Duodenal mucosa (tissue), 2 donors: Measurements from ENCODE around the gene BLM.
"Not testable (repeated sequence)": the region's sequence is repeated elsewhere in the genome, so short reads cannot be mapped to it uniquely, and the experiment has no call there.

Source experiments
- H3K27ac ChIP-seq: one replicate; pipeline ENCODE4 v1.7.0; 2013; ENCODE audit warnings: low read depth, low read length
- H3K27me3 ChIP-seq, 2 donors: one replicate each; pipeline ENCODE4 v1.7.0; 2013; ENCODE audit warnings: low read length in 2 of 2, control low read depth in 1 of 2; ENCODE audit not compliant: insufficient read depth in 2 of 2, control insufficient read depth in 1 of 2
- H3K36me3 ChIP-seq, 2 donors: one replicate each; pipeline ENCODE4 v1.7.0; 2013; ENCODE audit warnings: low read length in 2 of 2, control low read depth in 1 of 2; ENCODE audit not compliant: insufficient read depth in 2 of 2, control insufficient read depth in 1 of 2
- H3K4me1 ChIP-seq, 2 donors: one replicate each; pipeline ENCODE4 v1.7.0; 2013; ENCODE audit warnings: low read length in 2 of 2, control low read depth in 1 of 2; ENCODE audit not compliant: insufficient read depth in 2 of 2, control insufficient read depth in 1 of 2
- H3K4me3 ChIP-seq, 2 donors: one replicate each; pipeline ENCODE4 v1.7.0; 2013; ENCODE audit warnings: low read length in 2 of 2, low read depth in 1 of 2
- H3K9ac ChIP-seq, 2 donors: one replicate each; pipeline ENCODE4 v1.7.0; 2013; ENCODE audit warnings: low read length in 2 of 2, low read depth in 1 of 2
- H3K9me3 ChIP-seq, 2 donors: one replicate each; pipeline ENCODE4 v1.7.0; 2013; ENCODE audit warnings: low read length in 2 of 2, control low read depth in 1 of 2; ENCODE audit not compliant: control insufficient read depth in 1 of 2

The BLM gene

DNA sequence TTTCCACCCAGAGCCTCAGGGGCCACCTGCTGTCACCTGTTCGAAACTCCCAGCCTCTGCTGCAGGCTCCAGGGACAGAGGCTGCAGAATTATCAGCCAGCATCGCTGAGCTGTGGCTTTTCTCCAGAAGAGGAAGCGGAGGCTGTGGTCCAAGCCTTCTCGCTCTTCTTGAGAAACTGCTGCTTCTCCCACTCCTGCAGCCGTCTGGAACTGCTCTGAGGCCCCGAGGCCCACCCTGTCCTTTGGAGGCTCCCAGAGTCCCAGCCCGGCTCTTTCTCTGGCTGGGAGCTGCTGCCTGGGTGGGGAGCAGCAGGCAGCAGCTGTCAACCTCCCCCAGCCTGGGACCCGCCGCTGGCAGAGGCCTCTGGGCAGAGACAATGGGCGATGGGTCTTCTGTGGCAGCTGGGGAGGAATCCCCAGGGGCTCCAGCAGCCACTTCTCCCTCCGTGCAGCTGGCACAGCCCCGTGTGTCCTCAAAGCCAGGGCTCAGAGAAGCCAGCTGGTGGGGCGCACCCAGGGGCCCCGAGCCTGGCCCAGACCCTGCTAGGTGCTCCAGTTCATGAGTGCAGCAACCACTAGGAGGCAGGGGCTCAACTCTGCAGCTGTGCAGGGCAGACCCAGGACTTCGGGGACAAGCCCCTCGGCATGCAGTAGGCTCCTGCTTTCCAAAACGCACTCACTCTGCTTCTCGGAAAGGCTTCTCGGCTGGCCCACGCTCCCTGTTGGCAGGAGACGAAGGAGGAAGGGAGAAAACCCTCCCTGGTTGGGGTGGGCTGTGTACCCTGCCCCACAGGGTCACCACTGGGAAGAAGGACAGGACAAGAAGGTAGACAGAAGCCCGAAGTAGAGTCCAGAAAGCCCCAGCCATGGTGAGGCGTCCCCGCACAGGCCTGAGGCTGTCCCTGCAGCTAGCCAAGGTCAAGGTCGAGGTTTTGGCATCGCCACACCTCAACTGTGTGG lies 101.4 kb downstream of the BLM start:
- Histone ChIP-seq H3K4me1 (peaks cover 40 to 52% of the 10 kb centered on the region in 2 donors), H3K36me3 (no peaks in the 10 kb centered on the region), H3K27me3 (no peaks in the 10 kb centered on the region), H3K9ac (no peak overlapping the region), H3K27ac (no peak overlapping the region), H3K9me3 (no peaks in the 10 kb centered on the region), H3K4me3 (no peak overlapping the region)

DNA sequence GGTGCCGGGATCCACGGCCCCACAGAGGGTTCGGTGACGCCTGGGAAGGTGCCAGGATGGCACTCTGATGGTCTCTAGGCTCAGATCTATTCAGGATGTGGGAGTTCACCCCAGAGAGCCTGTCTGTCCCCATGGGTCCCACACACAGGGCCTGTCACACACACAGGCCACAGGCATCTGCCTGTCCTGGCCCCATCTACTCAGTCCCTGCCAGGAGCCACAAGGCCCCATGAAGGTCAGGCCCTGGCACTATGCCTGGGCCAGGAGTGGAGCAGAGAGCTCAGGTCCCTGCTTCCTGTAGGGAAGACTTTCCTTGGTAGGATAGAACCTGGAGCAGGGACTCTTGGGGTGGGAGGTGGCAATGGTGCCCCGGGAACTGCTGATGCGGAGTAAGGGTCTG lies 102.2 kb downstream of the BLM start:
- H3K4me3 ChIP-seq, result no peak overlapping the region
- no peaks in the 10 kb centered on the region for H3K36me3 ChIP-seq
- H3K27me3 ChIP-seq, result no peaks in the 10 kb centered on the region
- peaks cover 36 to 50% of the 10 kb centered on the region in 2 donors for H3K4me1 ChIP-seq
- no peak overlapping the region for H3K27ac ChIP-seq
- H3K9me3 ChIP-seq, result no peaks in the 10 kb centered on the region
- no peak overlapping the region for H3K9ac ChIP-seq

DNA sequence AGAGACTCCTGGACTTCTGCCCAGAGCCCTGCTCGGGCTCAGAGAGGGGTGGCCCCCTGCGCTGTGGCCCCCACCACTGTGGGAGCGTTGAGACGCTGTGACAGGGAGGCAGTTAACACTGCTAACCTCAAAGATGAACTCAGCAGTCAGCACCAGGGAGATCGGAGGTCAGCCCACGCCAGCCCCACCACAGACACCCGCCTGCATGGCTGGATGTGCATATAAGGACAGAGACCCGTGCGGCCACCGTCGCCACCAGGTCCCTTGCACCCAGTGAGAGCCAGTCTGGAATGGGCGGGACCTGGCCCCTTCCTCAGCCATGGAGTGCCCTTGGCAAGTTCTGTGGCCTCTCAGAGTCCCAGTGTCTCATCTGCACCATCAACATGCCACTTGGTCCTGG lies 102.7 kb downstream of the BLM start:
- Histone ChIP-seq H3K27me3 (no peaks in the 10 kb centered on the region), H3K36me3 (no peaks in the 10 kb centered on the region), H3K4me3 (no peak overlapping the region), H3K9me3 (no peaks in the 10 kb centered on the region), H3K4me1 (peaks cover 36 to 53% of the 10 kb centered on the region in 2 donors), H3K27ac (no peak overlapping the region), H3K9ac (no peak overlapping the region)

DNA sequence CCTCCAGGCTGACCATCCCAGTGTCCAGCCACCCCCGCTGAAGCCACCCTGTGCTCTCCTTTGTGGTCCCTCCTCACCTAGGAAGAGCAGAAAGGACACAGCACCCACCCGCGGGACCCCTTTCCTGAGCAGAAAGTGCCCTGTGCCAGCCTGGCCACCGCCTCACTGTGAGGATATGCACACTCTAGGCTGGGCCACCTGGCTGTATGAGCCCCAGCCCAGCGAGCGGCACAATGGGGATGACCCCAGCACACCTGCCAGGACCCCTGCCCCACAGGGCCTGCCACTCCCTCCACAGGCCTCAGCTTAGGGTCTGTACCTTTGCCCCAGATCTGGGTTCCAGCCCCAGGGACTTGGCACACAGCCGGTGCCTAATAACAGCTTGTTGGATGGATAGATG lies 103.3 kb downstream of the BLM start:
- no peaks in the 10 kb centered on the region for H3K27me3 ChIP-seq
- H3K9me3 ChIP-seq, result no peaks in the 10 kb centered on the region
- H3K36me3 ChIP-seq, result no peaks in the 10 kb centered on the region
- H3K27ac ChIP-seq, result no peak overlapping the region
- H3K9ac ChIP-seq, result no peak overlapping the region
- H3K4me1 ChIP-seq, result peaks cover 36 to 55% of the 10 kb centered on the region in 2 donors
- H3K4me3 ChIP-seq, result no peak overlapping the region

DNA sequence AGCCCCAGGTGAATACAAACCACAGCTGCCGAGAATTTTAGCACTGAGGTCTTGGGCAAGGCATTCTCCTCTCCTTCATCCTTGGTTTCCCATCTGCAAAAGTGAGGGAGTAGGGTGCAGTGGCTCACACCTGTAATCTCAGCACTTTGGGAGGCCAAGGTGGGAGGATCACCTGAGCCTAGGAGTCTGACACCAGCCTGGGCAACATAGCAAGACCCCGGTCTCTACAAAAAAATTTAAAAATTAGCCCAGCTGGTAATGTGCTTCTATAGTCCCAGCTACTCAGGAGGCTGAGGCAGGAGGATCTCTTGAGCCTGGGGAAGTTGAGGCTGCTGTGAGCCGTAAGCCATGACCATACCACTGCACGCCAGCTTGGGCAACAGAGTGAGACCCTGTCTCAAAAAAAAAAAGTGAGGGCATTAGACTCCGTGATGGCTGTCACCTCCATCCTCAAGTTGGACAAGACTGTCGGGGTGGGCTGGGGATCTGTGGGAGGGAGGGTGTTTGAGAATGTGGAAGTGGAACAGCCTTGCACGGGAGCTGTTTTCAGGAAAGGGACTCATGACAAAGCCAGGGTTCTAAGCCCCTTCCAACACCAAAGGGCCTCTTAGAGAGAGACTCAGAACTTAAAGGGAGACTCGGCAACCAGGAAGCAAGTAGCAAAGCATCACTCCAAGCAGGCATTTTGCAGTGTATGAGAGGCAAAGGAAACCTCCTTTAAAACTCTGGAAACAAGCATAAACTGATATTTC lies 105.2 kb downstream of the BLM start:
- Histone ChIP-seq H3K27me3 (no peaks in the 10 kb centered on the region), H3K4me1 (peaks cover 29 to 46% of the 10 kb centered on the region in 2 donors), H3K4me3 (no peak overlapping the region), H3K36me3 (no peaks in the 10 kb centered on the region), H3K9ac (no peak overlapping the region), H3K27ac (no peak overlapping the region), H3K9me3 (no peaks in the 10 kb centered on the region)

DNA sequence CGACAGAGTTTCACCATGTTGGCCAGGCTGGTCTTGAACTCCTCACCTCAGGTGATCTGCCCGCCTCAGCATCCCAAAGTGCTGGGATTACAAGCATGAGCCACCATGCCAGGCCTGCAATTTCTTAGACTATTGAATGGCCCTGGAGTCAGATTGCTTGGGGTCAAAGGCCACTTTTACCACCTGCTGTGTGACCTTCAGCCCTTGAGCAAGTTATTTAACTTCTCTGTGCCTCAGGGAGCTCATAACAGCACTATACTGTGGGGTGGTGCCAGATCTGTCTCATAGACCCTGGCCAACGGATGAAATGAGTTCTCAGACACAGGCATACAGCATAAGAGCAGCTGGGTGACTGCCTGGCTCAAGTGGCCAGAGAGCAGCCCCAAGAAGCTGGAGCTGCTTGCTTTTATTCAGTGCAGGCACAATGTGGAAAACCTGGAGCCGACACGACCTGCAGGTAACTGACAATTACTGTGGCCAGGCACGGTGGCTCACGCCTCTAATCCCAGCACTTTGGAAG lies 106.4 kb downstream of the BLM start:
- H3K4me3 ChIP-seq, result no peak overlapping the region
- no peaks in the 10 kb centered on the region for H3K36me3 ChIP-seq
- no peaks in the 10 kb centered on the region for H3K27me3 ChIP-seq
- peak overlapping the region; percentile 66 for H3K27ac ChIP-seq
- peaks cover 19 to 35% of the 10 kb centered on the region in 2 donors for H3K4me1 ChIP-seq
- H3K9me3 ChIP-seq, result no peaks in the 10 kb centered on the region
- no peak overlapping the region for H3K9ac ChIP-seq

DNA sequence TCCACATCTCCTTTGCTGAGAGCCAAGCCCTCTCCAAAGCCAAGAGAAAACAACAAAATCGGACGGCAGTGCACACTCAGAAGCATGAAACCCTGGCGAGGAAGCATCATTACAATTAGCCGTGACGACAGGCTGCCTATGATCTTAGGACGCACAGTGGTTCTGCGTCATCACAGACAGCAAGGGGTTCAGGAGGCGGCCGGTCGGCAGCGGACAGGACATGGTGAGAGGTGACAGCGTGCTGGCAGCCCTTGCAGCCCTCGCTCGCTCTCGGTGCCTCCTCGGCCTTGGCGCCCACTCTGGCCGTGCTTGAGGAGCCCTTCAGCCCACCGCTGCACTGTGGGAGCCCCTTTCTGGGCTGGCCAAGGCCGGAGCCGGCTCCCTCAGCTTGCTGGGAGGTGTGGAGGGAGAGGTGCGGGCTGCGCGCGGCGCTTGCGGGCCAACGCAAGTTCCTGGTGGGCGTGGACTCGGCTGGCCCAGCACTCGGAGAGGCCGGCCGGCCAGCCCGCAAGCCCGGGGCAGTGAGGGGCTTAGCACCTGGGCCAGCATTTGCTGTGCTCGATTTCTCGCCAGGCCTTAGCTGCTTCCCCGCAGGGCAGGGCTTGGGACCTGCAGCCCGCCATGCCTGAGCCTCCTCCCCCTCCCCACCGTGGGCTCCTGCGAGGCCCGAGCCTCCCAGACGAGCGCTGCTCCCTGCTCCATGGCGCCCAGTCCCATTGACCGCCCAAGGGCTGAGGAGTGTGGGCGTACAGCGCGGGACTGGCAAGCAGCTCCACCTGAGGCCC lies 108.2 kb downstream of the BLM start:
- H3K4me1 ChIP-seq, result peaks cover 14 to 21% of the 10 kb centered on the region in 2 donors
- H3K9ac ChIP-seq, H3K36me3 ChIP-seq, H3K9me3 ChIP-seq, H3K27ac ChIP-seq, H3K4me3 ChIP-seq, H3K27me3 ChIP-seq: not testable (repeated sequence)

DNA sequence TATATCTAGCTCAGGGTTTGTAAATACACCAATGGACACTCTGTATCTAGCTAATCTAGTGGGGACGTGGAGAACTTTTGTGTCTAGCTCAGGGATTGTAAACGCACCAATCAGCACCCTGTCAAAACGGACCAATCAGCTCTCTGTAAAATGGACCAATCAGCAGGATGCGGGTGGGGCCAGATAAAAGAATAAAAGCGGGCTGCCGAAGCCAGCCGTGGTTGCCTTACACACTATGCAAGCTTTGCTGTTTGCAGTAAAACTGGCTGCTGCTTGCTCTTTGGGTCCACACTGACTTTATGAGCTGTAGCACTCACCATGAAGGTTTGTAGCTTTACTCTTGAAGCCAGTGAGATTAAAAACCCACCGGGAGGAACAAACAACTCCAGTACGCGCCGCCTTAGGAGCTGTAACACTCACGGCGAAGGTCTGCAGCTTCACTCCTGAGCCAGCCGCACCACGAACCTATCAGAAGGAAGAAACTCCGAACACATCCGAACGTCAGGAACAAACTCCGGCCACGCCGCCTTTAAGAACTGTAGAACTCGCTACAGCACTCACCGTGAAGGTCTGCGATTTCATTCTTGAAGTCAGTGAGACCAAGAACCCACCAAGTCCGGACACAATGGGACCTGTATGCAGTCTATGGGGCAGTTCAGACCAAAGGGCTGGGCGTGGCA lies 109.2 kb downstream of the BLM start:
- not testable (repeated sequence) for H3K9me3 ChIP-seq, H3K27me3 ChIP-seq, H3K4me3 ChIP-seq, H3K9ac ChIP-seq, H3K36me3 ChIP-seq, H3K27ac ChIP-seq
- H3K4me1 ChIP-seq, result peaks cover 14 to 17% of the 10 kb centered on the region in 2 donors

DNA sequence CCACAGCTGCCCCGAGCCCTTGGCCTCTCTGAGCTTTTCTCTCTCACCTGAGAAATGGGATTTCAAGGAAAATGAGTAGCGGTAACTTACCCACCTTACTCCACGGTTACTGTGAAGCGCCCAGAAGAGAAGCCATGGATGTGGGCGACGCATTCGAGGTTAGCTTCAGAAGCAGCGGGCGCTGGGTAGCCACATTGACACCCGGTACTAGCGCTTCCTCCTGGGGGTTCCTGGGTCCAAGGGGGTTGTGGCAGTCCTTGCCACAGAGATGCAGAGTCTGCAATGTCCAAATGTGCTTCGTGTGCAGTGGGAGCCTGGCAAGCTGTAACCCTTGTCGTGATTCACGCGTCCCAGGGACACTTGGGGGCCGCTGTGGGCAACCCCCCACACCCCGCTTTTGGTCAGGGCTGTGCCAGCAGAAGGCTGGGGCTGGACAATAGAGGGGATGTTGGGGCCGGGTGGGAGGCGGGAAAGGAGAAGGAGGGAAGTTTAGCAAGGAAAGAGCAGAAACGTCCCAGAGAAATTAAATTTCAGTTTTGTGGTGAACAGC lies 109.8 kb downstream of the BLM start:
- no peaks in the 10 kb centered on the region for H3K36me3 ChIP-seq
- no peak overlapping the region for H3K9ac ChIP-seq
- H3K27me3 ChIP-seq, result no peaks in the 10 kb centered on the region
- H3K4me3 ChIP-seq, result no peak overlapping the region
- no peak overlapping the region for H3K27ac ChIP-seq
- peaks cover 14 to 17% of the 10 kb centered on the region in 2 donors for H3K4me1 ChIP-seq
- H3K9me3 ChIP-seq, result no peaks in the 10 kb centered on the region
